Activated T-helper 2 cell treated with anti-CD3 and anti-CD28 coated beads, Interferon-gamma antibody, Interleukin-2, Interleukin-4, amounts not matched to agents 10 μg/mL and 5 μg/mL and 100 μg/mL, durations not matched to agents 14 hours and 24 hours and 36 hours (primary cell): ENCODE measurements around the gene KLK4. TPM values are rescaled to one million over a fixed set of nuclear protein-coding genes. Genes with fewer than 3 reads are reported as not detected.

Experiments used
- DNase-seq: peaks from one replicate; pipeline ENCODE4 v3.0.0; 2021; ENCODE audit warnings: low spot score
- H3K27ac Mint-ChIP-seq: one replicate; pipeline ENCODE4 v1.8.0; 2021; ENCODE audit warnings: mixed read lengths
- H3K27me3 Mint-ChIP-seq: one replicate; pipeline ENCODE4 v1.8.0; 2021; ENCODE audit warnings: low read depth, mixed read lengths
- H3K36me3 Mint-ChIP-seq: one replicate; pipeline ENCODE4 v1.8.0; 2021; ENCODE audit warnings: low read depth, mixed read lengths
- H3K4me1 Mint-ChIP-seq: one replicate; pipeline ENCODE4 v1.8.0; 2021; ENCODE audit warnings: low read depth, mixed read lengths
- H3K4me3 Mint-ChIP-seq: one replicate; pipeline ENCODE4 v1.8.0; 2021; ENCODE audit warnings: low read depth, mild to moderate bottlenecking, moderate library complexity, mixed read lengths
- H3K9me3 Mint-ChIP-seq: one replicate; pipeline ENCODE4 v1.8.0; 2021; ENCODE audit warnings: mixed read lengths
- intact Hi-C: fragments of 100-400 bp; cut with micrococcal nuclease; formaldehyde crosslinking; loops from one replicate; pipeline ENCODE4 v1.15.1; 2023
- total RNA-seq: library from RNA; stranded (reverse); gene quantifications from 2 replicates; pipeline ENCODE4 v1.2.3, GENCODE V29; 2022

KLK4 gene, protein sequence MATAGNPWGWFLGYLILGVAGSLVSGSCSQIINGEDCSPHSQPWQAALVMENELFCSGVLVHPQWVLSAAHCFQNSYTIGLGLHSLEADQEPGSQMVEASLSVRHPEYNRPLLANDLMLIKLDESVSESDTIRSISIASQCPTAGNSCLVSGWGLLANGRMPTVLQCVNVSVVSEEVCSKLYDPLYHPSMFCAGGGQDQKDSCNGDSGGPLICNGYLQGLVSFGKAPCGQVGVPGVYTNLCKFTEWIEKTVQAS
- total RNA-seq: not detected in 2 replicates

DNA sequence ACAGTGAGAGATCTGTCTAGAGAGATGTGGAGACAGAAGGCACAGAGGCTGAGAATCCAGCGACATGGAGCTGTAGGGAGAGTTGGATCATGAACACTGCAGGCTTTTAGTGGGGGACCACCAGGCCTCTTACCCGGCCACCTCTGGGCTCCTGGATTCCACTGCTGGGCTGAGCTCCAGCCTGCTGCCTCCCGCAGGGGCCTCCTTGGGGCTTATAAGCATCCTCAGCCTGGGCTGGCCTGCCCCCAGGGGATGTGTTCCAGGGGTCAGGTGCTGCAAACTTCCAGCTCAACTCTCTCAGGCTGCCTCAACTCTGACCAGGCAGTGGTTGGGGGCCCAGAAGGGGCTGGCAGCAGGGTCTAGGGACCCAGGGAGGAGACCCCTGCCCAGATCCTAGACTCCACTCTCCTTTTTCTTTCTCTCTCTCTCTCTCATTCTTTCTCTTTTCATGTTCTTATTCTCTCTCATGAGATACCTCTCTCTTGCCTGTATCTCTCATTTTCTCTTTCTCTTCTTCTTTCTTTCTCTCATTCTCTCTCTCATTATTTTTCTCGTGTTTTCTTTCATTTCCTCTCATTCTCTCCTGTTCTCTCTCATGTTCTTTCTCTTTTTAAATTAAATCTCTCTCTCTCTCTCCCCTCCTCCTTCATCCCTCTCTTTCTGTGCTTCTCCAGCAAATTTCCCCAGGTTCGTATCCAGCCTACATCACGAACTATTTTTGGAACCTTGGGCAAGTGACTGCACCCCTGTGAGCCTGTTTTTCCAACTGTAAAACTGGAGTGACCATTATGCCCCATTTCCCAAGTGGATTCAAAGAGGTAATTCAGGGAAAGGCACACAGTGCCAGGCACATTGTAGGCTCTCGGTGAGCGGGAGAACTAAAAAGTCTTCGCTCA is at the start of gene KLK4:
Gene KLK4 (minus strand): TSS at position 190 of the 896 bp plus-strand sequence. CDS start 657 bp downstream, outside the sequence.
- H3K4me1 Mint-ChIP-seq: peaks cover 4% of the 10 kb centered on the region
- intact Hi-C loops: no loop called here
- H3K27me3 Mint-ChIP-seq: peaks cover 33% of the 10 kb centered on the region
- no peaks in the 10 kb centered on the region for H3K9me3 Mint-ChIP-seq
- no peaks in the 10 kb centered on the region for H3K36me3 Mint-ChIP-seq
- no peak for DNase-seq
- no peak within 1 kb of the TSS for H3K27ac Mint-ChIP-seq
- no peak within 1 kb of the TSS for H3K4me3 Mint-ChIP-seq

DNA sequence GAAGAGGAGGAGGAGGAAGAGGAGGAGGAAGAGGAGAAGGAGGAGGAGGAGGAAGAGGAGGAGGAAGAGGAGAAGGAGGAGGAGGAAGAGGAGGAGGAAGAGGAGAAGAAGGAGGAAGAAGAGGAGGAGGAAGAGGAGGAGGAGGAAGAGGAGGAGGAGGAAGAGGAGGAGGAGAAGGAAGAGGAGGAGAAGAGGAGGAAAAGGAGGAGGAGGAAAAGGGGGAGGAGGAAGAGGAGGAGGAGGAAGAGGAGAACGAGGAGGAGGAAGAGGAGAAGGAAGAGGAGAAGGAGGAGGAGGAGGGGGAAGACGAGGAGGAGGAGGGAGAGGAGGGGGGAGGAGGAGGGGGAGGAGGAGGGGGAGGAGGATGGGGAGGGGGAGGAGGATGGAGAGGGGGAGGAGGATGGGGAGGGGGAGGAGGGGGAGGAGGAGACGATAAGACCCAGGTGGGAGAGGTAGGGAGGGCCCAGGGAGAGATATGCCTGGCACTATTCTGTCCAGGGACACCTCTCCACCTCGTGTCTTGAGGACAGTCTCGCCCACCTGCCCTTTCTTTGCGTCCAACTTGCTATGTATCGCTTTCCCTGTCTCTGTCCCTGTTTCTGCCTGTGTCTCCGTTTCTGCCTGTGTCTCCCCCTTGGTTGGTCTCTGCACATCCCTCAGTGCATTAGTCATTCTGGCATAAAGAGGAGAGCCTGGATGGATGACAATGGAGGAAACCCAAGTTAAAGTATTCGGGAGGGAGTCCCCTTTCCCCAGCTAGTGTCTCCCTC is 48.7 kb upstream of the KLK4 start:
- Mint-ChIP-seq H3K27me3 (peaks cover 3% of the 10 kb centered on the region), H3K4me3 (no peak overlapping the region), H3K9me3 (no peaks in the 10 kb centered on the region), H3K4me1 (no peaks in the 10 kb centered on the region), H3K36me3 (no peaks in the 10 kb centered on the region), H3K27ac (no peak overlapping the region)
- intact Hi-C loops: no loop called here
- no peak for DNase-seq

DNA sequence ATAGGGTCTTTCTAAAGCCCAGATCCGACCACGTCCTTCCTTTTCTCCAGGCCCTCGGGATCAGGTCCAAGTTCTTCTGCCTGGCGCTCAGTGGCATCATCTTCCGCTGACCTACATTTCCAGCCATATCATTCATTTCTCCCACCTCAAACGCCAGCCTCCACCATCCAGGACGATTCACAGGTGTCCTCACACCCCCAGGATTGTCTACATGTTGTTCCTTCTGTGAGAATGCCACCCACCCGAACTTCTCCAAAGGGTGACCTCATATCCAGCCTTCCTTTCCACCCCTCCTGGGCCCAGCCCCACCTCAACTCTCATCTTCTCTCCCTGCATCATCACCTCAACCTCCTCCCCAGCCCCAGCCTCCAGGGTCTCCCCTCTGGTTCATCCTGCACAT is 46.4 kb upstream of the KLK4 start:
- DNase-seq: no peak
- Mint-ChIP-seq H3K27ac (no peak overlapping the region), H3K36me3 (no peaks in the 10 kb centered on the region), H3K4me3 (no peak overlapping the region), H3K27me3 (peaks cover 5% of the 10 kb centered on the region), H3K9me3 (no peaks in the 10 kb centered on the region), H3K4me1 (no peaks in the 10 kb centered on the region)
- intact Hi-C loops: no loop called here

DNA sequence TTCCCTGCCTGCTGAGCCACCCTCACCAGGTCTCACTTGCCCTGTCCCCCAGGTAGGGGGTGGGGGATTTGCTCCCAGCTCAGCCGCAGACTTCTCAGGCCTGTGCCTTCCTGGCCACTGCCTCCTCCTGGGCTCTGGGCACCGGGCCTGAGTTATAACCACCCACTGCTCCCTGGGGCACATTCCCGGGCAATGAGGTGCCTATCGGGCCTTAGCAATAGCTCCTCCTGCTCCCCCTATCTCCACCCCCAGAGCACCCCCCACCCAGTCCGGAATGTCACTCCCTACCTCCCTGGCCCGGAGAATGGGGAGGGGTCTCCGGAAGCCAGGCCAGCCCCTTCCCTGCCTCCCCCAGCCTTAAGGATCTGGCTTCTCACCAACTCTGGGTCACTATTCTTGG is 41.7 kb upstream of the KLK4 start, which contains the start of gene KLK5:
Gene KLK5 (minus strand): TSS at position 129 of the 400 bp plus-strand sequence. CDS start 381 bp downstream, outside the sequence.
- H3K36me3 Mint-ChIP-seq: no peaks in the 10 kb centered on the region
- no peak within 1 kb of the TSS for H3K4me3 Mint-ChIP-seq
- DNase-seq: no peak
- intact Hi-C loops: no loop called here
- peaks cover 4% of the 10 kb centered on the region for H3K27me3 Mint-ChIP-seq
- no peak within 1 kb of the TSS for H3K27ac Mint-ChIP-seq
- H3K4me1 Mint-ChIP-seq: no peaks in the 10 kb centered on the region
- no peaks in the 10 kb centered on the region for H3K9me3 Mint-ChIP-seq

DNA sequence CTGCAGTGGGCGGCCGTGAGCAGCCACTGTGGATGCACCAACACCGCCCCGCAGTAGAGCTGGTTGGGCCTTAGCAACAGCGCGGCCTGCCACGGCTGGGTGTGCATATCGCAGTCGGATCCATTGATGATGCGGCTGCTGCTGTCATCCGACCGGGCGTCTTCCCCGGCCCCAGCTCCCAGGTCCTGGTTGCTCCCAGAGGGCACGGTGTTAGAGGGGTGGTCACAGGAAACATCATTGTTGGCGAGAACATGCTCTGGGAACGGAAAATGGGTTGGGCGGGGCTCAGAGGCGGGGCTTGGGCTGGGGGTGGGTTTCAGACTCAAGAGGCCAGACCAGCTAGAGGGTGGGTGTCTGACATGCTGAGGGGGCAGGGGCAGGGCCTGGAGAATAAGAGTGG is 38.7 kb upstream of the KLK4 start:
- intact Hi-C loops: no loop called here
- no peaks in the 10 kb centered on the region for H3K4me1 Mint-ChIP-seq
- H3K27ac Mint-ChIP-seq: no peak overlapping the region
- H3K4me3 Mint-ChIP-seq: no peak overlapping the region
- H3K27me3 Mint-ChIP-seq: peaks cover 2% of the 10 kb centered on the region
- no peak for DNase-seq
- no peaks in the 10 kb centered on the region for H3K36me3 Mint-ChIP-seq
- no peaks in the 10 kb centered on the region for H3K9me3 Mint-ChIP-seq

DNA sequence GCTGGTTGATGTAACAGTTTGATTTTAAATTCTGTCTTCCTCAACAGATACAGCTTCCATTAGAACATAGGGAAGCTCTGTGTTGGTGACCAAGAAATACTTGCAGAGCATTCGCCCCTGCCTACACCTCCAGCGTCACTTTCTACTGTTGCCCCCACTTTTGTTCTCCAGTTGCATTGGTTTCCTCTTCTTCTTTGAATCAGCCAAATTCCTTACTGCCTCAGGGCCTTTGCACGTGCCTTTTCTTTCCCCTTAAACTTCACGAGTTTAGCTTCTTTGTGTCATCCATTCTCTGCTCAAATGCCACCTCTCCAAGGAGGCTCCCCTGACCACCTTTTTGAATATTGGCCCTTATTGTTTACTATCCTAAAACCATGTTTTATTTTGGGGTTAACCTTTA is 35.9 kb upstream of the KLK4 start:
- no peaks in the 10 kb centered on the region for H3K36me3 Mint-ChIP-seq
- intact Hi-C loops: no loop called here
- H3K27ac Mint-ChIP-seq: no peak overlapping the region
- H3K4me1 Mint-ChIP-seq: no peaks in the 10 kb centered on the region
- no peak overlapping the region for H3K4me3 Mint-ChIP-seq
- no peaks in the 10 kb centered on the region for H3K9me3 Mint-ChIP-seq
- no peaks in the 10 kb centered on the region for H3K27me3 Mint-ChIP-seq
- no peak for DNase-seq

DNA sequence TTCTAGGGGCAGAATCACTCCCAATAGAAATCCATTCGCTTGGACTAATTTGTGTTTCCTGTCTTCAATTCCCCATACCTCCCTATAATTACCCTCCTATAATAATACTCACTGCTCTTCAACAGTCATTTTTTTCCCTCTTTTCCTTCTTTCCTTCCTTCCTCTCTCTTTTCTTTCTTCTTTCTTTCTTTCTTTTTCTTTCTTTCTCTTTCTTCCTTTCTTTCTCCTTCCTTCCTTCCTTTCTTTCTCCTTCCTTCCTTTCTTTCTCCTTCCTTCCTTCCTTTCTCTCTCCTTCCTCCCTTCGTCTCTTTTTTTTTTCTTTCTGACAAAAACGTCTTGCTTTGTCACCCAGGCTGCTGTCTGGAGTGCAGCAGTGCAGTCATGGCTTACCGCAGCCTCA is 33.6 kb upstream of the KLK4 start:
- intact Hi-C loops: no loop called here
- Mint-ChIP-seq H3K4me1 (no peaks in the 10 kb centered on the region), H3K4me3 (no peak overlapping the region), H3K9me3 (no peaks in the 10 kb centered on the region), H3K27me3 (no peaks in the 10 kb centered on the region), H3K36me3 (no peaks in the 10 kb centered on the region), H3K27ac (no peak overlapping the region)
- DNase-seq: no peak

DNA sequence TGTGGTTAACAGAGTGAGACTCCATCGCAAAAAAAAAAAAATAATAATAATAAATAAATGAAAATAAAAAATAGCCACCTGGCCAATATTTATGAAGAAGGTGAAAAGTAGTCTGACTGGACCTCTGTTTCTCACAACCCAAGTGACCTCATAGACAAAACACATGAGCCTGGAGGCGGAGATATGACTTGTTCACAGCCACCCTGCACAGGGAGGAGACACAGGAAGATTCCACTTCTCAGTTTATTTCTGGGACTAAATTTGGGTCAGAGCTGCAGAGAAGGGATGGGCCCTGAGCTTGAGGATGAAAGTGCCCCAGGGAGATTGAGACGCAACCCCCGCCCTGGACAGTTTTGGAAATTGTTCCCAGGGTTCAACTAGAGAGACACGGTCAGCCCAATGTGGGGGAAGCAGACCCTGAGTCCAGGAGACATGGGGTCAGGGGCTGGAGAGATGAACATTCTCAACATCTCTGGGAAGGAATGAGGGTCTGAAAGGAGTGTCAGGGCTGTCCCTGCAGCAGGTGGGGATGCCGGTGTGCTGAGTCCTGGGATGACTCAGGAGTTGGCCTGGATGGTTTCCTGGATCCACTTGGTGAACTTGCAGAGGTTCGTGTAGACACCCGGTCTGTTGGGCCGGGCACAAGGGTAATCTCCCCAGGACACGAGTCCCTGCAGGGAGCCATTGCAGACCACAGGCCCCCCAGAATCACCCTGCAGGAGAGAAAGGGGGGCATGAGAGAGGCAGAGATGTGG is 32.1 kb upstream of the KLK4 start:
- H3K27ac Mint-ChIP-seq: no peak overlapping the region
- no peak overlapping the region for H3K4me3 Mint-ChIP-seq
- no peaks in the 10 kb centered on the region for H3K36me3 Mint-ChIP-seq
- H3K27me3 Mint-ChIP-seq: no peaks in the 10 kb centered on the region
- H3K4me1 Mint-ChIP-seq: no peaks in the 10 kb centered on the region
- intact Hi-C loops: no loop called here
- DNase-seq: no peak
- H3K9me3 Mint-ChIP-seq: no peaks in the 10 kb centered on the region

DNA sequence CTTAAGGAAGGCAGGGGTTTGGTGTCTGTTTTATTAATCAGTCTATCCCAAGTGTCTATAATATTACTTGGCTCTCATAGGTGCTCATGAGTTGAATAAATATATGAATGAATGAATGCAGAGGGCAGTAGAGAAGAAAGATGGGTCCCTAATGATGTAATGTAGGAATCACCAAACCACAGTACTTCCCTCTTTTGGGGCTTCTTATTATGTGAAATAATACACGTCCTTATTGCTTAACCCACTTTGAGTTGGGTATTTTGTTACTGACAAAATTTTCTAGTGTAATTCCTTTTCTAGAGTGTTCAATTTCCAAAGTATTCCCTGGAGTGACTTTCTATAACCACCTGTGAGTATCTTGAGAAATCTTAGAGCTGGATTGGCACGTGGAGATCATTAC is 28.4 kb upstream of the KLK4 start:
- H3K4me1 Mint-ChIP-seq: no peaks in the 10 kb centered on the region
- no peaks in the 10 kb centered on the region for H3K36me3 Mint-ChIP-seq
- intact Hi-C loops: no loop called here
- no peak overlapping the region for H3K27ac Mint-ChIP-seq
- no peaks in the 10 kb centered on the region for H3K9me3 Mint-ChIP-seq
- no peak for DNase-seq
- H3K4me3 Mint-ChIP-seq: no peak overlapping the region
- no peaks in the 10 kb centered on the region for H3K27me3 Mint-ChIP-seq

DNA sequence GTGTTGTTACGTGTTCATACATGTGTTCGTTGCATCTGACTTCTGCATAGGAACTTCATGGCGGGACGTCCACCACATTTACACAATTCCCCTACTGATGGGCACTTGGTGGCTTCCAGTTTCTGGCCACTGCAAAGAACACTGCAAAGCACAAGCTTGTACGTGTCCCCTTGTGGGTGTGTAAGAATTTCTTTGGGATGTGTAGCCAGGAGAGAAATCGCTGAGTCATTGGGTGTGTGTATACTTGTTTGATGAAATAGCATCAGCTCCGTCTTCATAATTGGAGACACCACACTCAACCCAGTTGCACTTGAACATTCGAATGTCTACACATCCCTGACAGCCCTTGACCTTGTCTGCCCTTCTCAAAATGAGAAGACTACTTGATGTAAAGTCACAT is 22.4 kb upstream of the KLK4 start:
- Mint-ChIP-seq H3K27ac (no peak overlapping the region), H3K4me1 (peaks cover 3% of the 10 kb centered on the region), H3K9me3 (no peaks in the 10 kb centered on the region), H3K36me3 (no peaks in the 10 kb centered on the region), H3K27me3 (peaks cover 15% of the 10 kb centered on the region), H3K4me3 (no peak overlapping the region)
- intact Hi-C loops: loop anchor here (5.0 kb wide), 1 partner anchor 159 kb away; no protein-coding TSS in a partner anchor
- DNase-seq: no peak

DNA sequence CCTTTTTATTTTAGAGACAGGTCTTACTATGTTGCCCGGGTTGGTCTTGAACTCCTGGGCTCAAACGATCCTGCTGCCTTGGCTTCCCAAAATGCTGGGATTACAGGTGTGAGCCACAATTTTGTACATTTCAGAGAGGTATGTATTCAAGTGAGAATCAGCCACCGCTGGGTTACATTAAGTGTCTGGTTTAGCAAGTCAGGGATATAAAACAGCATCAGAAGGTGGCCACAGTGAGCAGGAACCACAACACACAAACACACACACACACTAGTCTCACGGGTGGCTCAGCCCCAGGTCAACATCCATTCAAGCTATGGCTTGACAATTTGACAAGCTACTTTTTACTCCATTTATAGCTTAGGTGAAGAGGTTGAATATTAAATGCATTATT is 21.5 kb upstream of the KLK4 start:
- intact Hi-C loops: loop anchor here (5.0 kb wide), 1 partner anchor 160 kb away; no protein-coding TSS in a partner anchor

DNA sequence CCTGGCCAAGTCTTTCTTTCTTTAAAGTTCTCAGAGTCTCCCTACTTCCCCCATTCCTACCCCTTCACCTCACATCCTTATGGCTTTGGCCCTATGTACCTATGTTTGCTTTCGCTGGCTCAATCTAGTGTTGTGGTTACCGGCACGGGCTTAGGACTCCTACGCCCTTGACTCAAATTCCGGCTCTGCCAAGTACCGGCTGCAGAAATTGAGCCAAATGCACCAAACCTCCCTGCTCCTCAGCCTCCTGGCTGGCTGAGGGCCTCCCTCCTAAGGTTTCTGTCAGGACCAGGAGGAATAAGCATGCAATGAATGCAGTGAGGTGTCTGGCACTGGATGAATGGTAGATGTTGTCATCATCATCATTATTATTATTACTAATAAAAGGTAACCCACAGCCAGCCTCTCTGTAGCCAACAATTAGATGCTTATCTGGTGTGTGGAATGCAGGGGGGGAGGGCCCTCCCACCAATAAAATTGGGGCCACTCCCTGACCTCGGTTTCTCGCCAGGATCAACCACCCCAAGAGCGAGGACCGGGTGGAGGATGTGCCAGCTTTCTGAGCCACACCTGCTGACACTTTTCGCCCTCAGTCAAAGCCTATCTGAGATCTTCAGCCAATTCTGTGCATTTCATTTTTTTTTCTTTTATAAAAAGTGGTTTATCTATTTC is 21.0 kb upstream of the KLK4 start:
- H3K27ac Mint-ChIP-seq: no peak overlapping the region
- DNase-seq: no peak
- H3K27me3 Mint-ChIP-seq: peaks cover 15% of the 10 kb centered on the region
- intact Hi-C loops: loop anchor here (5.0 kb wide), 1 partner anchor 160 kb away; no protein-coding TSS in a partner anchor
- no peak overlapping the region for H3K4me3 Mint-ChIP-seq
- H3K9me3 Mint-ChIP-seq: no peaks in the 10 kb centered on the region
- H3K4me1 Mint-ChIP-seq: peaks cover 3% of the 10 kb centered on the region
- H3K36me3 Mint-ChIP-seq: no peaks in the 10 kb centered on the region

More for the DNA sequence above, 21.5 kb upstream of the KLK4 start:
- H3K4me3 Mint-ChIP-seq: no peak overlapping the region
- peaks cover 3% of the 10 kb centered on the region for H3K4me1 Mint-ChIP-seq
- H3K27me3 Mint-ChIP-seq: peaks cover 15% of the 10 kb centered on the region
- H3K9me3 Mint-ChIP-seq: no peaks in the 10 kb centered on the region
- H3K36me3 Mint-ChIP-seq: no peaks in the 10 kb centered on the region
- H3K27ac Mint-ChIP-seq: no peak overlapping the region
- no peak for DNase-seq
